MM.1S (cell line): Measurements from ENCODE around the gene LGALS9.
"Not testable (repeated sequence)": the region's sequence is repeated elsewhere in the genome, so short reads cannot be mapped to it uniquely, and the experiment has no call there.

ENCODE experiments used
- EZH2 ChIP-seq: fragments of 300-600 bp; sonication (generic); optimal IDR thresholded peaks from 2 replicates; pipeline ENCODE3; 2017; ENCODE audit warnings: low read depth, mild to moderate bottlenecking, antibody characterized with exemption, low read length, mixed read lengths
- EZH2phosphoT487 ChIP-seq: fragments of 300-600 bp; sonication (generic); IDR thresholded peaks from 2 replicates; pipeline ENCODE4 v1.6.1; 2018; ENCODE audit warnings: antibody characterized with exemption, low read length
- TF ChIP-seq, protein P1 (sequence below): fragments of 300-600 bp; sonication (generic); IDR thresholded peaks from 2 replicates; pipeline ENCODE4 v1.5.1; 2016; ENCODE audit warnings: antibody characterized with exemption, low read length, mixed read lengths

DNA sequence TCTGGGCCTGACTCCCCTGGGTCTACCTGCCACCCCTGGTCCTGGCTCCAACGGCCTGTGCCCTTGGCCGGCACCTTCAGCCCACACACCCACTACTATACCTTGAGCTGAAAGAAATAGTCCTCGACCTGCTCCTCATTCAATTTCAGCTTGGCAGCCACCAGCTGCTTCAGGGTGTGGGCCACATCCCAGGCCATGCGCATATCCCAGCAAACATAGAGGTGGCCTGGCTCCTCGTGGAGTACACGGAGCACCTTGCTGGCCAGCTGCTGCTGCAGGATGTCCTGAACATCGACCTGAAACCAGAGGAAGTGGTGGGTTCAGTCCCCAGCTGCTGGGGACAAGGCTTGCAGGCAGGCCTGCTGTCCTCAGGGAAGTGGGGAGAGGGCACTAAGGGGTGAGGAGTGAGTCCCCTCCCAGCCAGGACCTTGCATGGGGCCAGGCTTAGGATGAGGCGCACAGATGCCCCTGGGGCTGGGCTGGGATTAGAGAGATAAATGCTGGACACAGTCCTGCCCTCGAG lies 22.5 kb downstream of the LGALS9 start:
- TF ChIP-seq, protein P1, sequence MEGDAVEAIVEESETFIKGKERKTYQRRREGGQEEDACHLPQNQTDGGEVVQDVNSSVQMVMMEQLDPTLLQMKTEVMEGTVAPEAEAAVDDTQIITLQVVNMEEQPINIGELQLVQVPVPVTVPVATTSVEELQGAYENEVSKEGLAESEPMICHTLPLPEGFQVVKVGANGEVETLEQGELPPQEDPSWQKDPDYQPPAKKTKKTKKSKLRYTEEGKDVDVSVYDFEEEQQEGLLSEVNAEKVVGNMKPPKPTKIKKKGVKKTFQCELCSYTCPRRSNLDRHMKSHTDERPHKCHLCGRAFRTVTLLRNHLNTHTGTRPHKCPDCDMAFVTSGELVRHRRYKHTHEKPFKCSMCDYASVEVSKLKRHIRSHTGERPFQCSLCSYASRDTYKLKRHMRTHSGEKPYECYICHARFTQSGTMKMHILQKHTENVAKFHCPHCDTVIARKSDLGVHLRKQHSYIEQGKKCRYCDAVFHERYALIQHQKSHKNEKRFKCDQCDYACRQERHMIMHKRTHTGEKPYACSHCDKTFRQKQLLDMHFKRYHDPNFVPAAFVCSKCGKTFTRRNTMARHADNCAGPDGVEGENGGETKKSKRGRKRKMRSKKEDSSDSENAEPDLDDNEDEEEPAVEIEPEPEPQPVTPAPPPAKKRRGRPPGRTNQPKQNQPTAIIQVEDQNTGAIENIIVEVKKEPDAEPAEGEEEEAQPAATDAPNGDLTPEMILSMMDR: not testable (repeated sequence)
- TF ChIP-seq EZH2, EZH2phosphoT487: not testable (repeated sequence)
